Ishikawa (cell line): ENCODE data around the gene TRIP12.

Source experiments
- NFIC ChIP-seq: IDR thresholded peaks from 2 replicates; pipeline ENCODE4 v1.6.1; 2012
- RAD21 ChIP-seq: IDR thresholded peaks from 2 replicates; pipeline ENCODE4 v1.6.1; 2012; ENCODE audit warnings: low read depth

GRCh38 chr2:229731363-229731762, 190.4 kb downstream of the TRIP12 start:
- TF ChIP-seq RAD21 (no peak), NFIC (no peak)
